ENCODE measurements around the gene STK32B.

GRCh38 chr4:5162909-5163508, 111.7 kb downstream of the STK32B start:
- no peak for TF ChIP-seq CTCF (IDR thresholded peaks at IDR 0.05)
- TF ChIP-seq POLR2AphosphoS5 (IDR thresholded peaks at IDR 0.05): no peak

All from upper lobe of left lung (tissue), 4 donors.